Measurements from ENCODE around the gene PAGR1.
A peak's percentile ranks its signal among the peaks of the same experiment; 100 is the strongest.
"Not testable (repeated sequence)": the region's sequence is repeated elsewhere in the genome, so short reads cannot be mapped to it uniquely, and the experiment has no call there.

The PAGR1 gene

GRCh38 chr16:29793153-29793552 is 22.8 kb upstream of the PAGR1 start:
- DNase-seq, result not testable (repeated sequence)

DNA sequence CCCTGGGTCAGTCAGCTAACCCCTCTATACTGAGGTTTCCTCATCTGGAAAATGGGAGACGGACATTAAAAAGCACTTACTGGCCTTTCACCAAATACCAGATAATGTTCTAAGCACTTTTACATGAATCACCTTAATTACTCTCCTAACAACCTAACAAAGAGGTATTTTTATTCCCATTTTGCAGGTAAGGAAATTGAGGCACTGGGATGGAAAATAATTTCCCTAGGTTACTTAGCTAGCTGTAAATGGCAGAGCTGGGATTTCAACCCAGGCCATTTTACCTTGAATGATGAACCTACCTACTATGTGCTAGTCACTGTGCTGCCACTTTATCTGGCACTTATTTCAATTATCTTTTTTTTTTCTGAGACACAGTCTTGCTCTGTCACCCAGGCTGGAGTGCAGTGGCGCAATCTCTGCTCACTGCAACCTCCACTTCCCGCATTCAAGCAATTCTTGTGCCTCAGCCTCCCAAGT is 21.7 kb upstream of the PAGR1 start:
- no peak for DNase-seq

GRCh38 chr16:29802416-29802935 is 13.5 kb upstream of the PAGR1 start:
- no peak for DNase-seq

GRCh38 chr16:29804020-29804419 is 11.9 kb upstream of the PAGR1 start:
- no peak for DNase-seq

GRCh38 chr16:29804455-29805231 is 11.3 kb upstream of the PAGR1 start:
- DNase-seq, result peak; percentile 36

DNA sequence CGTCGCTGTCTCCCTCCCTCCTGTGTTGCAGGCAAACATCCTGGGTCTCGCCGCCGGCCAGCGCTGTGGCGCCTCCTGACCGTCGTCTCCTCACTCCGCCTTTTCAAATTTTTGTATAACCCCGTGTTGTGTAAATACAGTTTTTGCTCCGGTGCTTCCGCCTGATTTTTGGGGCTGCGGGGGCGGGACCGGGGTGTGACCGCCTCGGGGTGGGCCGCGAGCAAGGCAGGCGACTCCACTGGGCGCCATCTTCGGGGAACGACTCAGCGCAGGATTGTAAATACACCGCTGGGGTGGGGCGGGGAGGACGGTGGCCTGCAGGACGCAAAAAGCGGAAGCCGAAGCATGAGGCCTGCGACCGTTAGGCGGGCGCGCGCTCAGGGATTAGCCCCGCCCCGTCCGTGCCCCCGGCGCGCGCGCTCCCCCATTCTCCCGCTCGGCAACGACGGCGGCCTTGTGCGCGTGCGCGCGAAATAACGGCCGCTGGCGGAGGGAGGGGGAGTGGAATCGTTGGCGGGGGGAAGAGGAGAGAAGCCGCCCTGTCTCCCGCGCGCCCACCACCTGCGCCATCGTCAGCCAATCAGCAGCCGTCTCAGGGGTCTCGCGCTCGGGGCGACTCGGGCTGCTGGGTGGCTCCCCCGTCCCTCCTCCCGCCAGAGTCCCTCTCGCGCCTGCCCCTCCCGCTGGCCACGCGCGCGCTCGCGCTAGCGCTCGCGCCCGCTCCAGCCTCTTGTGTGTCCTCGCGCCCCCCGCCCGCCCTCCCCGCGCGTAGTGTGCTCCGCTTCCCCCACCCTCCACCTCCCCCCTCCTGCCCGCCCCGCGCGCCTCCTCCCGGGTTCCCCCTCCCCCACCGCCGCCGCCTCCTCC is 10.5 kb upstream of the PAGR1 start:
- peak; percentile 98 for DNase-seq

DNA sequence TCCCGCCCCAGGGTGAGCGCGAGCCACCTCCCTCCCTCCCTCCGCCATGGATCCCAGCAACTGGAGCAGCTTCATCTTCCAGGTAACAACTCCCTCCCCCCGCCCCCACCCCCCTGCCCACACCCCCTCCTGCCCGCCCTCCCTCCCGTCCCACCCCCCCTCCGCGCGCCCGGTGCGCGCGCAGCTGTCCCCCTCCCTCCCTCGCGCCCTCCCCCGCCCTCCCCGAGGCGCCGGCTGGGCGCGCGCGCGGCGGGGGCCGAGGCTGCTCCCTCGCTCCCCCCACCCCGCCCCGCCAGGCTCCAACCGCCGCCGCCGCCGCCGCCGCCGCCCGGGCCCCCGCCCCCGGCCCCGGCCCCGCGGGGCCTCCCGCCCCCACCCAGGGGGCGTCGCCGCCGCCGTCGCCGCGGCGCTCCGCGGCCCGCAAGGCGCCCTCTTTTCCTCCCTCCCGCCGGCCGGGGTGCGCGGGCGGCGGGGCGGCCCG is 9.8 kb upstream of the PAGR1 start, which contains the start of gene MAZ:
Gene MAZ (plus strand): TSS at position 431 of the 481 bp plus-strand sequence. CDS start 173 bp downstream, outside the sequence.
- DNase-seq, result peak; percentile 94

DNA sequence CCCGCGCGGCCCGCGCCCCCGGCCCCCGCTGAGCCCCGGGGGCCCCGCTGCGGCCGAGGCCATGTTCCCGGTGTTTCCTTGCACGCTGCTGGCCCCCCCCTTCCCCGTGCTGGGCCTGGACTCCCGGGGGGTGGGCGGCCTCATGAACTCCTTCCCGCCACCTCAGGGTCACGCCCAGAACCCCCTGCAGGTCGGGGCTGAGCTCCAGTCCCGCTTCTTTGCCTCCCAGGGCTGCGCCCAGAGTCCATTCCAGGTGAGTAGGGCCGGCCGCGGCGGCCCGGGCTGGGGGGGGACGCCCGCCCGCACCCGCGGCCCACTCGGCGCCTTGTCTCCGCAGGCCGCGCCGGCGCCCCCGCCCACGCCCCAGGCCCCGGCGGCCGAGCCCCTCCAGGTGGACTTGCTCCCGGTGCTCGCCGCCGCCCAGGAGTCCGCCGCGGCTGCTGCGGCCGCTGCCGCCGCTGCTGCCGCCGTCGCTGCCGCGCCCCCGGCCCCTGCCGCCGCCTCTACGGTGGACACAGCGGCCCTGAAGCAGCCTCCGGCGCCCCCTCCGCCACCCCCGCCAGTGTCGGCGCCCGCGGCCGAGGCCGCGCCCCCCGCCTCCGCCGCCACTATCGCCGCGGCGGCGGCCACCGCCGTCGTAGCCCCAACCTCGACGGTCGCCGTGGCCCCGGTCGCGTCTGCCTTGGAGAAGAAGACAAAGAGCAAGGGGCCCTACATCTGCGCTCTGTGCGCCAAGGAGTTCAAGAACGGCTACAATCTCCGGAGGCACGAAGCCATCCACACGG is 9.1 kb upstream of the PAGR1 start:
- peak; percentile 58 for DNase-seq

GRCh38 chr16:29807426-29808218 is 8.3 kb upstream of the PAGR1 start:
- peak; percentile 77 for DNase-seq

DNA sequence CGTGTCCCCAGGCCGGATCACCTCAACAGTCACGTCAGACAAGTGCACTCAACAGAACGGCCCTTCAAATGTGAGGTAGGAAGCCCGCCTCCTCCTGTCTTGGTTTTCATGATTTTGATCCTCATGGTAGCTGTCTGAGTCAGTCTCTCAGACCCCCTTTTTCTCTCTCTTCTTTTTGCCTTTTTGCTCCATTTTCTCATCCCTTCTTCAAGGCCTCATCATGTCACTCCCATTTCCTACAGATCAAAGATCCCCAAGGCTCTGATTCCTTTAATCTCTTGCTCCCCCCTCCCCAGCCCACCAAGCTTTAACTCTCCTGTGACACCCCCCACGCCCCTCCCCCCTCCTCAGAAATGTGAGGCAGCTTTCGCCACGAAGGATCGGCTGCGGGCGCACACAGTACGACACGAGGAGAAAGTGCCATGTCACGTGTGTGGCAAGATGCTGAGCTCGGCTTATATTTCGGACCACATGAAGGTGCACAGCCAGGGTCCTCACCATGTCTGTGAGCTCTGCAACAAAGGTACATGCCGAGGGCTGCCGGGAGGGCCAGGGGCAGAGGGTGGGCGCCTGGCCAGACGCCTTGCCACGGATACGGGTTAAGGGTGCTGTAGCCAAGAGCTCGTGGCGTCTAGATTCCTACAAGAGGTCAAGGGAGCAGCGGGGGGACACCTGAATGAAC is 7.6 kb upstream of the PAGR1 start:
- no peak for DNase-seq

DNA sequence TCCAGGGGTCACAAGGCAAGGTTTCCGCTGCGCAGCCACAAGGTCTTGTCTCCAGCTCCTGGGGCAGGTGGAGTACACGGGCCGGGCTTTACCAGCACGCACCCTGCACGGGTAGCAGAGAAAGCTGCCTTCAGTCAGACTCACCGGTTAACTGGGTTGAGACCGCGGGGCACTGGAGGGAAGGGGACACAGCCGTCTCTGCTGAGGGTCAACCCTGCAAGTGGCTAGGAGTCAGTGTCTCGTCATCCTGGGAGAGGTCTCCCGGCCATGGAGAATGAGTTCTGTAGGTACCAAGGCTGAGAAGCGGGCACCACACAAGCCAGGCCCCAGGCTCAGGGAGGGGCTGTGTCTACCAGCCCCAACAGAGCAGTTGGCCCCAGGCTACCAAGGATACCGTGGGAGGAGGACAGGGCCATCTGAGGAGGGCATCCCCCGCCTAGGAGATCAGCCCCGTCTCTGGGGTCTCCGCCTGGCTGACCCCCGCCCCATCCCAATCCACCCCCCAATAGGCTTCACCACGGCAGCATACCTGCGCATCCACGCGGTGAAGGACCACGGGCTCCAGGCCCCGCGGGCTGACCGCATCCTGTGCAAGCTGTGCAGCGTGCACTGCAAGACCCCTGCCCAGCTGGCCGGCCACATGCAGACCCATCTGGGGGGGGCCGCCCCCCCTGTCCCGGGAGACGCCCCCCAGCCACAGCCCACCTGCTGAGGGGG is 6.8 kb upstream of the PAGR1 start:
- DNase-seq, result no peak

DNA sequence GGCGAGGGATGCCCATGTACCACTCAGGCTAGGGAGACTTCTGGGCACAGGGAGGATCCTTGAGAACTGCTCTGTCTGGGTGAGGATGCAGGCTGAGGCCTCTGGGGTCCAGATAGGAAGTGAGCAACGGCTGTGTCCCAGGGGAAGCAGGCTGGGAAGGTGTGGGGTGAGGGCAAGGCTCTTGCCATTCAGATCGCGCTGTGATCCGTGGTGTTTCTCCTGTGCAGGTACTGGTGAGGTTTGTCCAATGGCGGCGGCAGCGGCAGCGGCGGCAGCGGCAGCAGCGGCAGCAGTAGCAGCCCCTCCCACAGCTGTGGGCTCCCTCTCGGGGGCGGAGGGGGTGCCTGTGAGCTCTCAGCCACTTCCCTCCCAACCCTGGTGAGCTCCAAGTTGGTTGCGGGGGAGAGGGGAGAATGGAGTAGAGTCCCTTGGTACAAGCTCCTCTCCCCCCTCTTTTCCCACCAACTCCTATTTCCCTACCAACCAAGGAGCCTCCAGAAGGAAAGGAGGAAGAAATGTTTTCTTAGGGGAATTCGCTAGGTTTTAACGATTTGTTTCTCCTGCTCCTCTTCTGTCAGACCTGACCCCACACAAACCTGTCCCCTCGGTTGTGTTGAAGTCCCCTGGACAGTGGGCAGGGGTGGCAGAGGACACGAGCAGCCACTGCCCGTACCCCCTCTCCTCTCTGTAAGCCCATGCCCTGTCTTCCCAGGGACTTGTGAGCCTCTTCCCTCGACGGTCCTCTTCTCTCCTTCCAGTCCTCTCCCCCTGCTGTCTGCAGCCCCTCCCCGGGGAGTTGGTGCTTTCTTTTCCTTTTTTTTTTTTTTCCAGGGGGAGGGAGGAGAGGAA is 5.9 kb upstream of the PAGR1 start:
- DNase-seq, result peak; percentile 34

DNA sequence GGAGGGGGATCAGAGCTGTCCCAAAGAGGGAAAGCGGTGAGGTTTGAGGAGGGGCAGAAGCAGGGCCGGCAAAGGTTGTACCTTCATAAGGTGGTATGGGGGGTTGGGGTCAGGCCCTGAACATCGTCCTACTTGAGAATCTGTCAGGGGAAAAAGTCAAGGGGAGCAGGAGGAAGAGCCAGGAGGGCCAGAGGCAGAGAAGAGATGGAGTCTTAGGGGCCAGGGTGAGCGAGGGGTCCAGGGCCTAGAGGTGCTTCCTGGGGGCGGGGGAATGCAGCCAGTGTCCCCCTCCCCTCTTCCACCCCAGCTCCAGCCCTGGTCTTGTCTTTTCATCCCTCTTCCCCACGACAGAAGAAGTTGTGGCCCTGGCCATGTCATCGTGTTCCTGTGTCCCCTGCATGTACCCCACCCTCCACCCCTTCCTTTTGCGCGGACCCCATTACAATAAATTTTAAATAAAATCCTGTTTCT is 5.2 kb upstream of the PAGR1 start:
- no peak for DNase-seq

DNA sequence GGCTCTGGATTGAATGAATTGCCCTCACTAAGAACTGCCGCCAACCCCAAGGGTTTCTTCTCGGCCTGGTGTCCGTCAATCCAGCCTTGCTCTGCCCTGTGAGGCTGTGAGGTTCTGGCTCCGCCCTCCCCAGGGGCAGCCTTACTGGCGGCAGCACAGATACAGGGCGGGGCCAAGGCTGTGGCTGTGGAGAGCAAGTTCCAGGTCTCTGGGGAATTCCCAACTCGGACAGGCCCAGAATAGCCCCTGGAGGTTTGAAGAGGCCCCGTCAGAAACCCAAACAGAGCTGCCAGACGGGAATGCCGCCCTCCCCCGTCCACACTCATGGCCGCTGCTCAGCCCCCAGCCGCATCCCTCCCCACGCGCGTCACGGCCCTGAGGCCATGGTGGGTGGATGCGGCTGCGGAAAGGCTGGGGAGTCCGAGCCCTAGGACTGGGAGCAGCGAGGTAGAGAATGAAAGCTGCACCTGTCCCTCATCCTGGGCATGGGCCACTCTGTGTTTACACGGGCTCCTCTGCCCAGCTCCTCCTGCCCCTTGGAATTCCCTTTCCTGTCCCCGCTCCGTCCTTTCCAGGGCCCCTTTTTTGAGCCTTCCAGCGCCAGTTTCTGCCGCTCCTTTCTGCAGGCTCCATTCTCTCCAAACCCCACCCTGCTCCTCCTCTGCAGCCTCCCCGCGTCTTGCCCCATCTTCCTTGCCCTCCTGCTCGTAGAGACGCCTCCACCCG is 4.6 kb upstream of the PAGR1 start:
- DNase-seq, result peak; percentile 91

DNA sequence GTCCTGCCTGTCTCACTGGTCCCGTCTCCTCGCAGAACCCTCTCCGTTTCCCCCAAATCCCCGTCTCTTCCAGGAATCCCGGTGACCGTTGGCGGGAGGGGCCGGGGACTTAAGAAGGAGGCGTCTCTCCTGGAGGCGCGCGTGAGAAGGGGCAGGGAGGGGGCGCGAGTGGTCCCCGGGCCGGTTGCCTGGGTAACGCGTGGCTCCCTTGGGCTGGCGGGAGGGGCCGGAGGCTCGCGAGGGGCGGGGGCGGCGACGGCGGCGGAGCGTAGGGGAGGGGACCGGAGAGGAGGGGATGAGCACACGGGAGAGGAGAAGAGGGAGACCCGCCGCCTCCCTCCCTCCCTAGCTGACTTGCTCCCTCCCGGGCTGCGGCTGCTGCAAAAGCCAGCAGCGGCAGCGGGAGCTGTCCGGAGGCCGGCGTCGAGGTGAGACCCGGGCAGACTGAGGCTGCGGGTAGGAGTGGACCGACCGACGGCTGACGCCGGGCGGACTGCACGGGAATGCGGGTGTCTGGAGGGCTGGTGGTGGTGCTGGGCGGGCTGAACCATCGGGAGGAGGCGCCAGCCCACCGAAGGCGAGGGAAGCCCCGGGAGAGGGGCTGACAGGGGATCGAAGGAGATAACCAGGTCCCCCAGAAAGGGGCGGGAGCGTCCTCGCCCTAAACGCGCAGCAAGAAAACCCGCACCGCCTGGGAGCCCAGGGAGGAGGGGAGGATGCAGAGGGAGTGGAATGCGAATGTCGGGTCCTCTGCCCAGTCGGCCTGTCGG is 3.9 kb upstream of the PAGR1 start, which contains the start of gene PRRT2:
Gene PRRT2 (plus strand): TSS at position 298 of the 770 bp plus-strand sequence. CDS start 862 bp downstream, outside the sequence.
- no peak for DNase-seq

- DNase-seq, result no peak
Measured at GRCh38 chr16:29812754-29813643, 3.0 kb upstream of the PAGR1 start.
